Sigmoid colon (tissue), 7 donors: Measurements from ENCODE around the gene THSD7A. TPM values are rescaled to one million over a fixed set of nuclear protein-coding genes. Genes with fewer than 3 reads are reported as not detected.

Source experiments
- DNase-seq: peaks from one replicate; pipeline ENCODE4 v3.0.0-alpha.2; 2019
- H3K27ac ChIP-seq, 4 donors: fragments of 200-600 bp; sonication (generic); one replicate each; pipeline ENCODE4 v1.5.1; 2016 to 2019; ENCODE audit warnings: mild to moderate bottlenecking in 1 of 4
- H3K27me3 ChIP-seq, 3 donors: fragments of 200-600 bp; sonication (generic); one replicate each; pipeline ENCODE4 v1.5.1; 2019; ENCODE audit warnings: mild to moderate bottlenecking in 1 of 3
- H3K36me3 ChIP-seq, 4 donors: fragments of 200-600 bp; sonication (generic); one replicate each; pipeline ENCODE4 v1.5.1; 2016 to 2019
- H3K4me1 ChIP-seq, 4 donors: fragments of 200-600 bp; sonication (generic); one replicate each; pipeline ENCODE4 v1.5.1; 2017 to 2019
- H3K4me3 ChIP-seq, 4 donors: fragments of 200-600 bp; sonication (generic); one replicate each; pipeline ENCODE4 v1.5.1; 2017 to 2019; ENCODE audit warnings: mild to moderate bottlenecking in 2 of 4, moderate library complexity in 1 of 4
- H3K9me3 ChIP-seq, 4 donors: fragments of 200-600 bp in 3 of 4; sonication (generic) in 3 of 4; one replicate each; pipeline versions ENCODE4 v1.5.1 to v1.6.1; 2013 to 2019
- EP300 ChIP-seq, 4 donors: sonication (generic); formaldehyde crosslinking; IDR thresholded peaks; one replicate each; pipeline ENCODE4 v1.6.1; 2017; ENCODE audit warnings: antibody characterized with exemption in 4 of 4
- POLR2A ChIP-seq, 2 donors: fragments of 450-650 bp; IDR thresholded peaks; one replicate each; pipeline ENCODE4 v1.6.1; 2016; ENCODE audit warnings: antibody characterized with exemption in 2 of 2, mild to moderate bottlenecking in 2 of 2, moderate library complexity in 2 of 2
- POLR2AphosphoS5 ChIP-seq, 4 donors: sonication (generic); formaldehyde crosslinking; IDR thresholded peaks; one replicate each; pipeline ENCODE4 v1.6.1; 2017; ENCODE audit warnings: antibody characterized with exemption in 4 of 4
- WGBS, 2 donors: extraction: QIAGEN DNeasy Blood & Tissue Kit; methylation state at CpG; one replicate each; pipeline ENCODE4 v1.1.7; 2013; 5-methylcytosine and 5-hydroxymethylcytosine counted together
- intact Hi-C: fragments of 100-400 bp; cut with DNase I; formaldehyde crosslinking; loops from one replicate; pipeline ENCODE4 v1.15.1; 2023
- polyA plus RNA-seq, 3 donors: library from polyadenylated mRNA; stranded (reverse); fragments of 200-250 nt; gene quantifications; one replicate each; pipeline ENCODE4 v1.2.3, GENCODE V29; 2013
- total RNA-seq, 4 donors: library from RNA; depleted of rRNA; stranded (reverse); fragments of >200 nt; gene quantifications; one replicate each; pipeline ENCODE4 v1.1.0, GENCODE V29; 2016
- TF ChIP-seq, protein P1 (sequence below), 4 experiments: fragments of 450-650 bp in 3 of 4; fragments of 200-600 bp in 1 of 4; IDR thresholded peaks; one replicate each; pipeline ENCODE4 v1.5.1; 2016 to 2019; ENCODE audit warnings: antibody characterized with exemption in 4 of 4, mild to moderate bottlenecking in 3 of 4, moderate library complexity in 2 of 4
- donor health status: healthy with polysubstance abuse.
- donor health status: Bipolar disorder and iron deficiency.
- donor health status: healthy.

The THSD7A gene
- total and polyA plus RNA-seq, 7 donors = under 0.01 to 6.9 (median 5.0) TPM

DNA sequence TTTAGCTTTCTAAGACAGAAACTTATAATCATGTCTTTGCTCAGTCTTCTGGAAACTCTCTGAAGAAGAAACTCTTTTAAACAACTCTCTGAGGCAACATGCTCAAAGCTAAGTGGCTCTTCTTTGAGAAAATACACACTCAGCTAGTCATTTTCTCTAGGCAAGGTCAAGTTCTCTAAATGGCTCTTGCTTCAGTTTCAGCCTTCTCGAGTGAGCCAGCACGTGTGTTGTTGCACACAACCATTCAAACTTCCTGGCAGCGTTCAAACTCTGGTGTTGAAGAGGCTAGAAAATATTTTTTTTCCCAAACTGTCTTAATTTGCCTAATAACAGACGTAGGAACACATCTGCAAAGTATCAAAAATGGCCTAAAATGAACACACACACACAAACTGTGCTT is 129.1 kb downstream of the THSD7A start:
- no peak overlapping the region for H3K27ac ChIP-seq
- intact Hi-C loops = no loop called here
- H3K4me3 ChIP-seq = no peak overlapping the region
- no peaks in the 10 kb centered on the region for H3K36me3 ChIP-seq
- H3K4me1 ChIP-seq = no peaks in the 10 kb centered on the region
- H3K27me3 ChIP-seq = no peaks in the 10 kb centered on the region
- WGBS, 2 donors = 51 to 64% methylated on average over 4 of the region's 4 CpGs
- H3K9me3 ChIP-seq = no peaks in the 10 kb centered on the region
- DNase-seq = no peak
- TF ChIP-seq, protein P1, sequence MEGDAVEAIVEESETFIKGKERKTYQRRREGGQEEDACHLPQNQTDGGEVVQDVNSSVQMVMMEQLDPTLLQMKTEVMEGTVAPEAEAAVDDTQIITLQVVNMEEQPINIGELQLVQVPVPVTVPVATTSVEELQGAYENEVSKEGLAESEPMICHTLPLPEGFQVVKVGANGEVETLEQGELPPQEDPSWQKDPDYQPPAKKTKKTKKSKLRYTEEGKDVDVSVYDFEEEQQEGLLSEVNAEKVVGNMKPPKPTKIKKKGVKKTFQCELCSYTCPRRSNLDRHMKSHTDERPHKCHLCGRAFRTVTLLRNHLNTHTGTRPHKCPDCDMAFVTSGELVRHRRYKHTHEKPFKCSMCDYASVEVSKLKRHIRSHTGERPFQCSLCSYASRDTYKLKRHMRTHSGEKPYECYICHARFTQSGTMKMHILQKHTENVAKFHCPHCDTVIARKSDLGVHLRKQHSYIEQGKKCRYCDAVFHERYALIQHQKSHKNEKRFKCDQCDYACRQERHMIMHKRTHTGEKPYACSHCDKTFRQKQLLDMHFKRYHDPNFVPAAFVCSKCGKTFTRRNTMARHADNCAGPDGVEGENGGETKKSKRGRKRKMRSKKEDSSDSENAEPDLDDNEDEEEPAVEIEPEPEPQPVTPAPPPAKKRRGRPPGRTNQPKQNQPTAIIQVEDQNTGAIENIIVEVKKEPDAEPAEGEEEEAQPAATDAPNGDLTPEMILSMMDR (IDR thresholded peaks at IDR 0.05) = no peak
- no peak for TF ChIP-seq EP300 (IDR thresholded peaks at IDR 0.05)
- TF ChIP-seq POLR2AphosphoS5 (IDR thresholded peaks at IDR 0.05) = no peak
- no peak for TF ChIP-seq POLR2A (IDR thresholded peaks at IDR 0.05)

DNA sequence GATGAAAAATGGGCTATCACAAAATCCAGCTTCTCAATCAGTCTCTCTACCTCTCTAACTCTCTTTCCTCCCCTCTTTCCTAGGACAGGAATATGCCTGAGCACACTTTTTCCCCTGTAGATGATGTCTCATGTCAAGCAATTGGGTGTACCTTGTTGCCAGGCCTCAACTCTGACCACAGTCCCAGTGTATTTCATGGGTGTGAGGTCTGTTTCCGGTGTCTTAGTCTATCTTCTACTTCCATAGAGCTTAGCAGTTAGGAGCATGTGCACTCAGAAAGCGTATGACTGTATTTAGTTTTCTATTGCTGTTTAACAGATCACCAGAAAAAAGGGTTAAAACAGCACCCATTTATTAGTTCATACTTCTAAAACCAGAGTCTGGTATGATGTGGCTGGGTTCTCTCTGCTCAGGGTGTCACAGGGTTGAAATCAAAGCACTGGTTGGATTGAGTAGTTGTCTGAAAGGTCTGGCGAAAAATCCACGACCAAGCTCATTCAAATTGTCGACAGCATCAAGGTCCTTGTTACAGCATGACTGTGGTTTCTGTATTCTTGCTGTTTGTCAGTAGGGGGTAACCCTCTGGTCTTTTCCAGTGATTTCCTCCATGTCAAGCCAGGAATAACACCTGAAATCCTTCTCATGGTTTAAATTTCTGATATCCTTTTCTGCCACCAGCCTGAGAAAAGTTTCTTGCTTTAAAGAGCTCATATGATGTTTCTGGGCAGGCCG is 130.0 kb downstream of the THSD7A start:
- WGBS, 2 donors = 77 to 87% methylated on average over 6 of the region's 6 CpGs
- H3K27ac ChIP-seq = no peak overlapping the region
- no peaks in the 10 kb centered on the region for H3K36me3 ChIP-seq
- no peak for DNase-seq
- H3K4me3 ChIP-seq = no peak overlapping the region
- no peaks in the 10 kb centered on the region for H3K4me1 ChIP-seq
- TF ChIP-seq, protein P1 (IDR thresholded peaks at IDR 0.05) = no peak
- TF ChIP-seq POLR2A (IDR thresholded peaks at IDR 0.05) (no peak), EP300 (IDR thresholded peaks at IDR 0.05) (no peak), POLR2AphosphoS5 (IDR thresholded peaks at IDR 0.05) (no peak)
- intact Hi-C loops = no loop called here
- no peaks in the 10 kb centered on the region for H3K9me3 ChIP-seq
- no peaks in the 10 kb centered on the region for H3K27me3 ChIP-seq

DNA sequence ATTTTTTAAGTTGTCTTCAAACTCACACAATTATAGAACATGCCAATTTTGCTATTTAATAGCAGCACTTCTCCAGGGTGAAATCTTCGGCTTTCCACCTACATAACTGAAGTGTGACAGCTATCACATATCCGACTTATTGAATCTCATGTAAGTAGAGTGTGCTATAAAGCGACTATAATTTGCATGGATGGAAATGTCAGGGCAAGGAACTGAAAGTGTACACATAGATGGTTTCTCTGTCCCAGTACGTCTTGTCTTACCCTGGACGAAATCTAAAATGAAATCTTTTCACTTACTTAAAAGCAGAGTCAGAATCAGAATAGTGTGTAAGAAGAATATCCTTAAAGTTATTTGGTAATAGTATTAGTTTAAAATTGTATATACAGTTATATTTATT is 132.3 kb downstream of the THSD7A start:
- no peak for DNase-seq
- TF ChIP-seq EP300 (IDR thresholded peaks at IDR 0.05) (no peak), POLR2A (IDR thresholded peaks at IDR 0.05) (no peak), POLR2AphosphoS5 (IDR thresholded peaks at IDR 0.05) (no peak)
- TF ChIP-seq, protein P1 (IDR thresholded peaks at IDR 0.05) = no peak
- Histone ChIP-seq H3K4me3 (no peak overlapping the region), H3K9me3 (no peaks in the 10 kb centered on the region), H3K27me3 (no peaks in the 10 kb centered on the region), H3K27ac (no peak overlapping the region), H3K36me3 (no peaks in the 10 kb centered on the region), H3K4me1 (no peaks in the 10 kb centered on the region)
- 84 to 92% methylated on average over 5 of the region's 5 CpGs for WGBS, 2 donors
- intact Hi-C loops = no loop called here

DNA sequence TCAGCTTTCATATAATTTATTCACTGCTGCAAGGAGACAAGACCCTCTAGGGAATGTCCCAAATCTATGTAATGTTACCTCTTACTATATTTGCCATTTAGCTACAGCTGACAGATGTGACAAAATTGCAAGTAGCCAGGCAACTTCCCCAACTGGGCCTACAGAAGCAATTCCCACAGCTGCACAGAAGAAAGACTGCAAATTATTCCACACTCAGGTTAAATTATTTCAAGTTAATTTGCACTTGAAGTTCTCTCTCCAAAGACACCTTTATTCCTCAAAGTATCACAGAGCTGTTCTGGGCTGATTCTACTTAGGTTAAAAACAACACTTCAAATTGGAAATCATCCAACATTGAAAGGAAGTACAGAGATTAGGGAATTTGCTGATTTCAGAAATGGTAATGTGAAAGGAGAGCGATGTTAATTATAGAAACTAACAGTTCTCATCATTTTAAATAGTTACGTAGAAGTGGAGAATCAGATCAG is 133.6 kb downstream of the THSD7A start:
- H3K27ac ChIP-seq = no peak overlapping the region
- 78 to 85% methylated on average over 2 of the region's 2 CpGs for WGBS, 2 donors
- H3K27me3 ChIP-seq = no peaks in the 10 kb centered on the region
- H3K4me1 ChIP-seq = no peaks in the 10 kb centered on the region
- intact Hi-C loops = no loop called here
- no peak for DNase-seq
- TF ChIP-seq, protein P1 (IDR thresholded peaks at IDR 0.05) = no peak
- no peak for TF ChIP-seq POLR2A (IDR thresholded peaks at IDR 0.05)
- TF ChIP-seq POLR2AphosphoS5 (IDR thresholded peaks at IDR 0.05) = no peak
- TF ChIP-seq EP300 (IDR thresholded peaks at IDR 0.05) = no peak
- no peaks in the 10 kb centered on the region for H3K36me3 ChIP-seq
- no peak overlapping the region for H3K4me3 ChIP-seq
- no peaks in the 10 kb centered on the region for H3K9me3 ChIP-seq
